CD4-positive, alpha-beta T cell treated with Interleukin-2 at 100 ng/mL for 4 hours (primary cell): ENCODE measurements around the gene HCCS.

Source experiments
- DNase-seq: peaks from one replicate; pipeline ENCODE4 v3.0.0-alpha.2; 2020; ENCODE audit warnings: low spot score

The HCCS gene

GRCh38 chrX:11111037-11111851, at the start of gene HCCS:
HCCS (plus strand) TSS chrX:11111332; CDS start chrX:11112061, 729 bp downstream.
- peak; percentile 85 for DNase-seq

GRCh38 chrX:11064276-11064675, 46.9 kb upstream of the HCCS start:
- no peak for DNase-seq

GRCh38 chrX:11064851-11065600, 46.1 kb upstream of the HCCS start:
- no peak for DNase-seq

- no peak for DNase-seq
Observed at GRCh38 chrX:11066812-11067211, 44.3 kb upstream of the HCCS start.

GRCh38 chrX:11073381-11073780, 37.8 kb upstream of the HCCS start:
- no peak for DNase-seq

- DNase-seq, result no peak
Observed at GRCh38 chrX:11080741-11081305, 30.3 kb upstream of the HCCS start.

- DNase-seq, result no peak
Observed at GRCh38 chrX:11081511-11081910, 29.6 kb upstream of the HCCS start.

- no peak for DNase-seq
Observed at GRCh38 chrX:11085305-11085704, 25.8 kb upstream of the HCCS start.

GRCh38 chrX:11089802-11090201, 21.3 kb upstream of the HCCS start:
- DNase-seq, result no peak

GRCh38 chrX:11097933-11098332, 13.2 kb upstream of the HCCS start:
- DNase-seq, result no peak

- DNase-seq, result no peak
Observed at GRCh38 chrX:11099465-11099864, 11.7 kb upstream of the HCCS start.

- DNase-seq, result no peak
Observed at GRCh38 chrX:11100281-11101035, 10.7 kb upstream of the HCCS start.

GRCh38 chrX:11103006-11103405, 8.1 kb upstream of the HCCS start:
- no peak for DNase-seq

GRCh38 chrX:11103751-11104150, 7.4 kb upstream of the HCCS start:
- no peak for DNase-seq

- DNase-seq, result no peak
Observed at GRCh38 chrX:11105080-11105479, 6.1 kb upstream of the HCCS start.

- DNase-seq, result no peak
Observed at GRCh38 chrX:11108253-11108941, 2.7 kb upstream of the HCCS start.

- no peak for DNase-seq
Observed at GRCh38 chrX:11109968-11110367, 1.2 kb upstream of the HCCS start.

- no peak for DNase-seq
Observed at GRCh38 chrX:11111947-11112346, 815 bp downstream of the HCCS start.

GRCh38 chrX:11113731-11114130, 2.6 kb downstream of the HCCS start:
- no peak for DNase-seq

- no peak for DNase-seq
Observed at GRCh38 chrX:11117745-11118144, 6.6 kb downstream of the HCCS start.

- no peak for DNase-seq
Observed at GRCh38 chrX:11119313-11119943, 8.3 kb downstream of the HCCS start.
